ENCODE data around the gene USP53.

- TF ChIP-seq EZH2 (IDR thresholded peaks at IDR 0.05; ENCODE audit: borderline replicate concordance) (no peak), CTCF (IDR thresholded peaks at IDR 0.05; ENCODE audit: poor library complexity) (no peak), EZH2phosphoT487 (IDR thresholded peaks at IDR 0.05; ENCODE audit: low read depth, severe bottlenecking, unreplicated experiment) (no peak)
Observed at GRCh38 chr4:119190354-119190753, 22.2 kb upstream of the USP53 start.

All from hepatocyte (in vitro differentiated cells).